GM23338 (cell line): ENCODE results near the gene VPS13A.

ENCODE experiments used
- EZH2 ChIP-seq: fragments of 200-600 bp; sonication (generic); IDR thresholded peaks from one replicate; pipeline ENCODE4 v1.8.0; 2017; ENCODE audit warnings: antibody characterized with exemption, mild to moderate bottlenecking, low read depth; ENCODE audit not compliant: unreplicated experiment
- EZH2phosphoT487 ChIP-seq: fragments of 200-600 bp; sonication (generic); IDR thresholded peaks from one replicate; pipeline ENCODE4 v1.8.1; 2018; ENCODE audit warnings: antibody characterized with exemption; ENCODE audit not compliant: unreplicated experiment
- POLR2AphosphoS5 ChIP-seq: IDR thresholded peaks from 2 replicates; pipeline ENCODE4 v1.6.1; 2016; ENCODE audit warnings: antibody characterized with exemption, low read depth
- TF ChIP-seq, protein P1 (sequence below), 2 experiments: fragments of 200-600 bp in 1 of 2; sonication (generic) in 1 of 2; conservative IDR thresholded peaks; 2 replicates each; pipeline versions ENCODE4 v1.5.1 to v1.6.1; 2016 to 2017; ENCODE audit warnings: antibody characterized with exemption in 2 of 2, low read depth in 2 of 2, mild to moderate bottlenecking in 2 of 2, moderate library complexity in 1 of 2
- TF ChIP-seq, protein P2 (sequence below): IDR thresholded peaks from one replicate; pipeline ENCODE4 v1.6.1; 2018; ENCODE audit warnings: antibody characterized with exemption; ENCODE audit not compliant: unreplicated experiment

DNA sequence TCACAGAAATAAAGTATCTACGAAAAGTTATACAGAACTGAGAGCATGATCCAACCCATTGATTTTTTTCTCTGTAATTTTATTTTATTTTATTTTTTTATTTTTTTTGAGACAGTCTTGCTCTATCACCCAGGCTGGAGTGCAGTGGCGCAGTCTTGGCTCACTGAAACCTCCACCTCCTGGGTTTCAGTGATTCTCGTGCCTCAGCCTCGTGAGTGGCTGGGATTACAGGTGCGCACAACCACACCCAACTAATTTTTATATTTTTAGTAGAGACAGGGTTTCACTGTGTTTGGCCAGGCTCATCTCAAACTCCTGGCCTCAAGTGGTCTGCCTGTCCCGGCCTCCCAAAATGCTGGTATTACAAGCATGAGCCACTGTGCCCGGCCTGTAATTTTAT, 107.3 kb downstream of the VPS13A start:
- TF ChIP-seq, protein P1, sequence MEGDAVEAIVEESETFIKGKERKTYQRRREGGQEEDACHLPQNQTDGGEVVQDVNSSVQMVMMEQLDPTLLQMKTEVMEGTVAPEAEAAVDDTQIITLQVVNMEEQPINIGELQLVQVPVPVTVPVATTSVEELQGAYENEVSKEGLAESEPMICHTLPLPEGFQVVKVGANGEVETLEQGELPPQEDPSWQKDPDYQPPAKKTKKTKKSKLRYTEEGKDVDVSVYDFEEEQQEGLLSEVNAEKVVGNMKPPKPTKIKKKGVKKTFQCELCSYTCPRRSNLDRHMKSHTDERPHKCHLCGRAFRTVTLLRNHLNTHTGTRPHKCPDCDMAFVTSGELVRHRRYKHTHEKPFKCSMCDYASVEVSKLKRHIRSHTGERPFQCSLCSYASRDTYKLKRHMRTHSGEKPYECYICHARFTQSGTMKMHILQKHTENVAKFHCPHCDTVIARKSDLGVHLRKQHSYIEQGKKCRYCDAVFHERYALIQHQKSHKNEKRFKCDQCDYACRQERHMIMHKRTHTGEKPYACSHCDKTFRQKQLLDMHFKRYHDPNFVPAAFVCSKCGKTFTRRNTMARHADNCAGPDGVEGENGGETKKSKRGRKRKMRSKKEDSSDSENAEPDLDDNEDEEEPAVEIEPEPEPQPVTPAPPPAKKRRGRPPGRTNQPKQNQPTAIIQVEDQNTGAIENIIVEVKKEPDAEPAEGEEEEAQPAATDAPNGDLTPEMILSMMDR (conservative IDR thresholded peaks at IDR 0.05; ENCODE audit: low read depth in 2 of 2): no peak
- TF ChIP-seq, protein P2, sequence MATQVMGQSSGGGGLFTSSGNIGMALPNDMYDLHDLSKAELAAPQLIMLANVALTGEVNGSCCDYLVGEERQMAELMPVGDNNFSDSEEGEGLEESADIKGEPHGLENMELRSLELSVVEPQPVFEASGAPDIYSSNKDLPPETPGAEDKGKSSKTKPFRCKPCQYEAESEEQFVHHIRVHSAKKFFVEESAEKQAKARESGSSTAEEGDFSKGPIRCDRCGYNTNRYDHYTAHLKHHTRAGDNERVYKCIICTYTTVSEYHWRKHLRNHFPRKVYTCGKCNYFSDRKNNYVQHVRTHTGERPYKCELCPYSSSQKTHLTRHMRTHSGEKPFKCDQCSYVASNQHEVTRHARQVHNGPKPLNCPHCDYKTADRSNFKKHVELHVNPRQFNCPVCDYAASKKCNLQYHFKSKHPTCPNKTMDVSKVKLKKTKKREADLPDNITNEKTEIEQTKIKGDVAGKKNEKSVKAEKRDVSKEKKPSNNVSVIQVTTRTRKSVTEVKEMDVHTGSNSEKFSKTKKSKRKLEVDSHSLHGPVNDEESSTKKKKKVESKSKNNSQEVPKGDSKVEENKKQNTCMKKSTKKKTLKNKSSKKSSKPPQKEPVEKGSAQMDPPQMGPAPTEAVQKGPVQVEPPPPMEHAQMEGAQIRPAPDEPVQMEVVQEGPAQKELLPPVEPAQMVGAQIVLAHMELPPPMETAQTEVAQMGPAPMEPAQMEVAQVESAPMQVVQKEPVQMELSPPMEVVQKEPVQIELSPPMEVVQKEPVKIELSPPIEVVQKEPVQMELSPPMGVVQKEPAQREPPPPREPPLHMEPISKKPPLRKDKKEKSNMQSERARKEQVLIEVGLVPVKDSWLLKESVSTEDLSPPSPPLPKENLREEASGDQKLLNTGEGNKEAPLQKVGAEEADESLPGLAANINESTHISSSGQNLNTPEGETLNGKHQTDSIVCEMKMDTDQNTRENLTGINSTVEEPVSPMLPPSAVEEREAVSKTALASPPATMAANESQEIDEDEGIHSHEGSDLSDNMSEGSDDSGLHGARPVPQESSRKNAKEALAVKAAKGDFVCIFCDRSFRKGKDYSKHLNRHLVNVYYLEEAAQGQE: no peak
- TF ChIP-seq EZH2: no peak
- no peak for TF ChIP-seq POLR2AphosphoS5
- TF ChIP-seq EZH2phosphoT487: no peak
